GM12878 (cell line): Measurements from ENCODE around the gene HYCC1. TPM values are rescaled to one million over a fixed set of nuclear protein-coding genes. Genes with fewer than 3 reads are reported as not detected.
A peak's percentile ranks its signal among the peaks of the same experiment; 100 is the strongest.

Experiments
- ATAC-seq: fragments of 200-7000 bp; cut with Tn5 transposase; 3 replicates; pipeline ENCODE4 v1.9.1; 2020; ENCODE audit warnings: mild to moderate bottlenecking, moderate library complexity
- BruUV-seq: library from RNA; stranded (reverse); fragments of 400-500 nt; replicated peaks from 2 replicates; lab custom pipeline; 2021; lab: Mats Ljungman, UMichigan
- CTCF ChIA-PET: fragments of 300-600 bp; sonication (Branson Sonifier 250); formaldehyde crosslinking; extraction: SDS; loops from one replicate; lab custom pipeline; 2021; ENCODE audit warnings: inconsistent platforms; lab: Yijun Ruan, JAX
- POLR2A ChIA-PET: fragments of 350-600 bp; formaldehyde crosslinking; extraction: SDS; loops from one replicate; lab custom pipeline; 2021; ENCODE audit warnings: inconsistent platforms; lab: Charles Lee
- RAD21 ChIA-PET: fragments of 300-600 bp; sonication (Branson Sonifier 250); formaldehyde crosslinking; loops from one replicate; lab custom pipeline; 2023; ENCODE audit warnings: antibody characterized with exemption; ENCODE audit not compliant: unreplicated experiment; lab: Charles Lee
- SMC1A ChIA-PET: fragments of 300-600 bp; sonication (Branson Sonifier 250); formaldehyde crosslinking; loops from one replicate; lab custom pipeline; 2023; ENCODE audit not compliant: unreplicated experiment, uncharacterized antibody; lab: Charles Lee
- DNase-seq: peaks from one replicate; pipeline ENCODE4 v3.0.0-alpha.2; 2011; ENCODE audit warnings: low read depth, low spot score
- FAIRE-seq: peaks from 3 replicates; lab custom pipeline; 2011; peaks lifted over from hg19 to GRCh38; lab: Jason Lieb, UNC
- H2AFZ ChIP-seq: 2 replicates; pipeline ENCODE4 v1.6.0; 2011; ENCODE audit warnings: low read depth, low read length, control low read depth; ENCODE audit not compliant: control insufficient read depth
- H3K27ac ChIP-seq: 2 replicates; pipeline ENCODE4 v1.5.1; 2011; ENCODE audit warnings: control low read depth; ENCODE audit not compliant: control insufficient read depth, insufficient read depth
- H3K27me3 ChIP-seq, 2 experiments: replicated peaks in 1 of 2; 2 replicates each; pipeline versions ENCODE4 v1.6.0 to v1.6.1; 2011; ENCODE audit warnings: low read length in 1 of 2; ENCODE audit not compliant: control insufficient read depth in 2 of 2, insufficient read depth in 2 of 2
- H3K36me3 ChIP-seq, 2 experiments: 2 replicates each; pipeline ENCODE4 v1.5.1; 2011; ENCODE audit warnings: low read length in 1 of 2; ENCODE audit not compliant: control insufficient read depth in 2 of 2, insufficient read depth in 2 of 2
- H3K4me1 ChIP-seq: 2 replicates; pipeline ENCODE4 v1.6.1; 2011; ENCODE audit warnings: mild to moderate bottlenecking, low read length, moderate library complexity, mixed read lengths; ENCODE audit not compliant: control insufficient read depth, insufficient read depth
- H3K4me2 ChIP-seq: 2 replicates; pipeline ENCODE4 v1.6.0; 2011; ENCODE audit warnings: control low read depth; ENCODE audit not compliant: control insufficient read depth, insufficient read depth
- H3K4me3 ChIP-seq: fragments of 200-600 bp; sonication (generic); 2 replicates; pipeline ENCODE4 v1.5.1; 2016
- H3K79me2 ChIP-seq: 2 replicates; pipeline ENCODE4 v1.6.0; 2011; ENCODE audit warnings: low read length; ENCODE audit not compliant: control insufficient read depth, insufficient read depth
- H3K9ac ChIP-seq: 2 replicates; pipeline ENCODE4 v1.8.0; 2011; ENCODE audit warnings: low read length, control low read depth, mixed read lengths; ENCODE audit not compliant: control insufficient read depth, insufficient read depth
- H3K9me3 ChIP-seq: replicated peaks from 3 replicates; pipeline ENCODE4 v1.5.1; 2011; ENCODE audit warnings: mild to moderate bottlenecking, low read length; ENCODE audit not compliant: control insufficient read depth, insufficient read depth
- H4K20me1 ChIP-seq: 2 replicates; pipeline ENCODE4 v1.6.0; 2011; ENCODE audit not compliant: control insufficient read depth, insufficient read depth
- CBX3 ChIP-seq: fragments of 200-600 bp; sonication (generic); IDR thresholded peaks from 2 replicates; pipeline ENCODE4 v1.6.1; 2016; ENCODE audit warnings: low read depth, borderline replicate concordance
- IKZF1 ChIP-seq: fragments of 450-650 bp; conservative IDR thresholded peaks from 2 replicates; pipeline ENCODE4 v1.6.1; 2017; ENCODE audit warnings: antibody characterized with exemption, mild to moderate bottlenecking
- ZBTB33 ChIP-seq: fragments of 450-650 bp; IDR thresholded peaks from 2 replicates; pipeline ENCODE4 v1.6.1; 2017; ENCODE audit warnings: mild to moderate bottlenecking
- WGBS: methylation state at CpG from one replicate; pipeline ENCODE4 v1.1.6; 2016; ENCODE audit warnings: low lambda C conversion rate; ENCODE audit not compliant: insufficient replicate concordance, insufficient coverage; ENCODE audit errors: missing lambda C conversion rate; 5-methylcytosine and 5-hydroxymethylcytosine counted together
- in situ Hi-C: fragments of 300-500 bp; cut with MboI; formaldehyde crosslinking; loops from 9 replicates; pipeline ENCODE4 v1.14.3; 2018; ENCODE audit warnings: mixed read lengths
- intact Hi-C: fragments of 100-400 bp; cut with micrococcal nuclease; formaldehyde crosslinking; loops from one replicate; pipeline ENCODE4 v1.14.2; 2022; ENCODE audit not compliant: unreplicated experiment
- polyA plus RNA-seq, 11 experiments: library from polyadenylated mRNA; depleted of rRNA in 4 of 11; unstranded in 6 of 11; stranded (reverse) in 5 of 11; fragments of >200 nt; fragmentation: Nextera tagmentation in 4 of 11; fragmentation: Illumina TruSeq in 1 of 11; extraction: Ambion mirVana in 4 of 11; extraction: Trizol in 1 of 11; gene quantifications; 1 replicate in 1 of 11; 2 replicates in 10 of 11; pipeline versions ENCODE4 v1.2.1 to v1.2.3, GENCODE V29; 2011 to 2016; ENCODE audit warnings: inconsistent platforms in 2 of 11, missing spikeins in 2 of 11, low read depth in 1 of 11
- total RNA-seq, 4 experiments: library from RNA; depleted of rRNA in 3 of 4; stranded (reverse); fragments of >200 nt in 3 of 4; fragmentation: Illumina TruSeq in 1 of 4; extraction: Trizol in 1 of 4; gene quantifications; 2 replicates each; pipeline versions ENCODE4 v1.2.1 to v1.2.3, GENCODE V29; 2013 to 2021

HYCC1 gene
- total and polyA plus RNA-seq, 10 of the 15 experiments (the other 5 are each of a cell fraction or from before 2014, with no cell fraction given): 8.5 to 62.9 (median 33.1) TPM

GRCh38 chr7:23002698-23003097 lies 11.2 kb downstream of the HYCC1 start:
- TF ChIP-seq CBX3: no peak
- TF ChIP-seq ZBTB33: peak; percentile 52; the same call in 1 of the 2 replicates
- 0 out of 2 replicates have a peak, but pooled peaks have one; percentile 13 for TF ChIP-seq IKZF1
- H3K9me3 ChIP-seq: no peaks in the 10 kb centered on the region; the same call in 1 of the 3 replicates
- no peaks in the 10 kb centered on the region for H3K36me3 ChIP-seq
- peak overlapping the region; percentile 43; the same call in 1 of the 2 replicates for H3K4me2 ChIP-seq
- H3K27ac ChIP-seq: peak overlapping the region; percentile 58
- peaks cover 39% of the 10 kb centered on the region for H3K4me1 ChIP-seq
- ChIA-PET POLR2A (interaction anchor here (0.6 to 3.7 kb wide), 7 partner anchors 8 to 147 kb away, joined by 3 to 19 read pairs (median 6); partner anchors contain the start of gene HYCC1), CTCF (interaction anchor here (0.6 to 2.6 kb wide), 8 partner anchors 8 to 147 kb away, joined by 3 to 5 read pairs (median 4); no protein-coding TSS in a partner anchor), SMC1A (interaction anchor here (0.6 to 3.4 kb wide), 13 partner anchors 9 to 147 kb away, joined by 3 to 36 read pairs (median 5); no protein-coding TSS in a partner anchor), RAD21 (interaction anchor here (0.7 to 3.4 kb wide), 7 partner anchors 8 to 147 kb away, joined by 3 to 21 read pairs (median 8); no protein-coding TSS in a partner anchor)
- intact Hi-C loops (no loop called here), in situ Hi-C loops (no loop called here)
- H3K27me3 ChIP-seq: no peaks in the 10 kb centered on the region
- DNase-seq (no peak), ATAC-seq (peak; percentile 64), FAIRE-seq (no peak)
- no peaks in the 10 kb centered on the region for H4K20me1 ChIP-seq
- 100% methylated on average over 2 of the region's 2 CpGs for WGBS
- no TSS peak for BruUV-seq
- no peak overlapping the region for H2AFZ ChIP-seq
- no peak overlapping the region for H3K4me3 ChIP-seq
- no peak overlapping the region for H3K9ac ChIP-seq
- peaks cover 91% of the 10 kb centered on the region for H3K79me2 ChIP-seq
